ENCODE measurements around the gene NYAP1.

DNA sequence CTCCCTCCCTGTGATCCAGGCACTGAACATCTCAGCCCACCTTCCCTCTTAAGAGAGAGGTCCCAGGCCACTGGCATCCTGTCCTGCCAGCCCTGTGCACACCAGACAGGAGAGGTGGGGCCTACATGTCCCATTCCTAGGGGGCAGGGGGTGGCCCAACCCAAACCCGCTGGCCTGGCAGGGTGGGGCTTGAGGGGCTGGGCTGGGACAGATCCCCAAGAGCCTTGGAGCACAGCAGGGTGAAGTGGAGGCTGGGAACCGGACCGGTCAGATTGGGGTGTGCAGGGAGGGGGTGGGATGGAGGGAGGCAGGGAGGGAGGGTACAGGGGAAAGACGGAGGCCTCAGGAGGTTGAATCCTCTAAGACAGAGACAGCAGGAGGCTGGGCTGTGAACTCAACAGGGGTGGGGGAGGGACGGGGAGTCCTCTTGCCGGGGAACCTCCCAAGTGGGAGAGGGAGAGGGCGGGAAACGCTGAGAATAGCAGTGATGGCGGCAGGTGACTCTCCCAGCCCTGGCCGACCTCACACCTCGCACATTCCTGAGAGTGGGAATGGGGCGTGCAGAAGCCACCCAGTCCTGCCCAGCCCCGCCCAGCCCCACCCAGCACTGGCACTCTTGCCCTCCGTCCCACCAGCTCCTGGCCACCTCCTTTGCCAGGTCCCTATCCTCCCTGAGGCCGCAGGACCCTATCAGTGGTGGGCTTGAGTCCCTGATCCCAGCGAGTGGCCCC lies 11.4 kb upstream of the NYAP1 start:
- TF ChIP-seq CTCF (conservative IDR thresholded peaks at IDR 0.05 in 1 of 2, IDR thresholded peaks at IDR 0.05 in 1 of 2; ENCODE audit: extremely low read depth in 1 of 2, insufficient read depth in 1 of 2, low read depth in 1 of 2, low read length in 2 of 2) (no peak), EZH2 (IDR thresholded peaks at IDR 0.05; ENCODE audit: borderline replicate concordance, low read length) (no peak)

All from mammary epithelial cell (primary cell).